Heart left ventricle (tissue), 16 donors: ENCODE results near the gene NIPAL3. TPM values are rescaled to one million over a fixed set of nuclear protein-coding genes. Genes with fewer than 3 reads are reported as not detected.
"Not testable (repeated sequence)": the region's sequence is repeated elsewhere in the genome, so short reads cannot be mapped to it uniquely, and the experiment has no call there.

ENCODE experiments used
- ATAC-seq, 4 donors: fragments of 200-7000 bp; cut with Tn5 transposase; one replicate each; pipeline ENCODE4 v1.9.1; 2020 to 2022; ENCODE audit warnings: moderate library complexity in 4 of 4, mild to moderate bottlenecking in 3 of 4, moderate number of reproducible peaks in 1 of 4
- DNase-seq, 5 donors: peaks; one replicate each; pipeline ENCODE4 v3.0.0-alpha.2; 2020
- H3K27ac ChIP-seq, 12 donors: fragments of 200-600 bp; sonication (generic) in 4 of 12; one replicate each; pipeline versions ENCODE4 v1.5.0 to v1.8.0; 2016 to 2022; ENCODE audit warnings: mild to moderate bottlenecking in 2 of 12
- H3K27me3 ChIP-seq, 9 donors: fragments of 200-600 bp; sonication (generic) in 2 of 9; one replicate each; pipeline versions ENCODE4 v1.5.1 to v1.8.0; 2016 to 2022; ENCODE audit warnings: mild to moderate bottlenecking in 3 of 9
- H3K36me3 ChIP-seq, 9 donors: fragments of 200-600 bp; sonication (generic) in 2 of 9; one replicate each; pipeline versions ENCODE4 v1.5.0 to v1.8.0; 2018 to 2022; ENCODE audit warnings: mild to moderate bottlenecking in 2 of 9
- H3K4me1 ChIP-seq, 12 donors: fragments of 200-600 bp; sonication (generic) in 4 of 12; one replicate each; pipeline versions ENCODE4 v1.5.0 to v1.8.0; 2016 to 2022; ENCODE audit warnings: mild to moderate bottlenecking in 3 of 12
- H3K4me3 ChIP-seq, 12 donors: fragments of 200-600 bp; sonication (generic) in 4 of 12; one replicate each; pipeline versions ENCODE4 v1.5.0 to v1.8.0; 2017 to 2022; ENCODE audit warnings: mild to moderate bottlenecking in 9 of 12, moderate library complexity in 4 of 12
- H3K9me3 ChIP-seq, 12 donors: fragments of 200-600 bp; sonication (generic) in 4 of 12; one replicate each; pipeline versions ENCODE4 v1.5.0 to v1.8.0; 2016 to 2022; ENCODE audit warnings: mild to moderate bottlenecking in 1 of 12
- POLR2A ChIP-seq, 2 donors: fragments of 450-650 bp; IDR thresholded peaks; one replicate each; pipeline ENCODE4 v1.6.1; 2017; ENCODE audit warnings: antibody characterized with exemption in 2 of 2, mild to moderate bottlenecking in 2 of 2, moderate library complexity in 2 of 2
- WGBS, 4 donors: extraction: QIAGEN DNeasy Blood & Tissue Kit in 2 of 4; methylation state at CpG; one replicate each; pipeline versions ENCODE4 v1.1.5 to v1.1.7; 2013 to 2018; 5-methylcytosine and 5-hydroxymethylcytosine counted together
- intact Hi-C, 10 donors: fragments of 100-400 bp; cut with DNase I; formaldehyde crosslinking; loops; one replicate each; pipeline versions ENCODE4 v1.11.1 to v1.14.2; 2022
- polyA plus RNA-seq, 2 donors: library from polyadenylated mRNA; stranded (reverse); fragments of 200-250 nt; gene quantifications; one replicate each; pipeline ENCODE4 v1.2.3, GENCODE V29; 2013
- total RNA-seq, 9 donors: library from RNA; depleted of rRNA in 2 of 9; stranded (reverse); fragments of >200 nt in 2 of 9; fragmentation: NEBNext Ultra II Directional in 3 of 9; extraction: Animal tissue kit (Norgen Biotek cat#: 25700) in 3 of 9; gene quantifications; one replicate each; pipeline versions ENCODE4 v1.1.0 to v1.2.4, GENCODE V29; 2016 to 2023
- TF ChIP-seq, protein P1 (sequence below), 12 donors: fragments of 200-600 bp; sonication (generic) in 4 of 12; IDR thresholded peaks; one replicate each; pipeline versions ENCODE4 v1.5.0 to v1.8.0; 2018 to 2022; ENCODE audit warnings: antibody characterized with exemption in 12 of 12, mild to moderate bottlenecking in 5 of 12
- donor health status: ischemic (EF 13 %, LVEDD 7.1; RV severe dilation, severe dysfunction).
- donor health status: healthy with polysubstance abuse.
- donor health status: DM: no; HTN: yes; CAD: no.
- donor health status: DM: no; HTN: no; CAD: no.
- donor health status: ischemic (EF 25% LVEDD 6.9; RV normal size, moderate dysfunction).
- donor health status: ischemic (EF 25% LVEDD 5.7; RV mildly dilated, moderate dysfunction).
- donor health status: healthy.
- donor health status: DM: yes; HTN: yes; CAD: no.
- donor health status: ischemic (EF 35%, LVEDD 5.7; RV mildly dilated, moderate dysfunction).
- donor health status: nonischemic (EF 11% LVEDD 7.7; RV severe dilation, severe dysfunction).
- donor health status: DM: yes; HTN: yes; CAD: no.
- donor health status: PGD.
- donor health status: ischemic (EF 29% LVEDD 5.4; RV normal size, mild dysfunction).
- donor health status: nonischemic (EF 23%, LVEDD 6.1; RV moderate dilation, normal function).

Gene NIPAL3
- total and polyA plus RNA-seq, 11 donors, result 9.8 to 48.3 (median 27.8) TPM

DNA sequence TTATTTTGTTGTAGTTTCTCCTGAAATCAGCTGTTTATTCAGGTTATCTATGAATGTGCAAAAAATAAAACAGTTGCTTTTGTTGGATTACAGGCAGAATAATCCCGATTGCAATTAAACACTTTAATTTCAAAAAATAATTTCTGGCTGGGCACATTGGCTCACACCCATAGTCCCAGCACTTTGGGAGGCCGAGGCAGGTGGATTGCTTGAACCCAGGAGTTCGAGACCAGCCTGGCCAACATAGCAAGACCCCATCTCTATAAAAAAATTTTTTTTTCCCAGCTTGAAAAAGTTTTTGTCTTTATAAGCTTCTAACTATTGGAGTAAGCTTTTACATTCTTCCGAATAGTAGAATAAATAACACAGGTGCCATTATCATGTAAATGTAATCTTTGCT is 102.3 kb downstream of the NIPAL3 start:
- no peak overlapping the region for H3K27ac ChIP-seq
- DNase-seq, result no peak
- no peaks in the 10 kb centered on the region for H3K4me1 ChIP-seq
- TF ChIP-seq POLR2A (IDR thresholded peaks at IDR 0.05), result no peak
- TF ChIP-seq, protein P1, sequence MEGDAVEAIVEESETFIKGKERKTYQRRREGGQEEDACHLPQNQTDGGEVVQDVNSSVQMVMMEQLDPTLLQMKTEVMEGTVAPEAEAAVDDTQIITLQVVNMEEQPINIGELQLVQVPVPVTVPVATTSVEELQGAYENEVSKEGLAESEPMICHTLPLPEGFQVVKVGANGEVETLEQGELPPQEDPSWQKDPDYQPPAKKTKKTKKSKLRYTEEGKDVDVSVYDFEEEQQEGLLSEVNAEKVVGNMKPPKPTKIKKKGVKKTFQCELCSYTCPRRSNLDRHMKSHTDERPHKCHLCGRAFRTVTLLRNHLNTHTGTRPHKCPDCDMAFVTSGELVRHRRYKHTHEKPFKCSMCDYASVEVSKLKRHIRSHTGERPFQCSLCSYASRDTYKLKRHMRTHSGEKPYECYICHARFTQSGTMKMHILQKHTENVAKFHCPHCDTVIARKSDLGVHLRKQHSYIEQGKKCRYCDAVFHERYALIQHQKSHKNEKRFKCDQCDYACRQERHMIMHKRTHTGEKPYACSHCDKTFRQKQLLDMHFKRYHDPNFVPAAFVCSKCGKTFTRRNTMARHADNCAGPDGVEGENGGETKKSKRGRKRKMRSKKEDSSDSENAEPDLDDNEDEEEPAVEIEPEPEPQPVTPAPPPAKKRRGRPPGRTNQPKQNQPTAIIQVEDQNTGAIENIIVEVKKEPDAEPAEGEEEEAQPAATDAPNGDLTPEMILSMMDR (IDR thresholded peaks at IDR 0.05), result no peak
- ATAC-seq, result no peak
- H3K27me3 ChIP-seq, result no peaks in the 10 kb centered on the region
- H3K36me3 ChIP-seq, result peaks cover 0 to 8% (median 0%) of the 10 kb centered on the region in 9 donors
- no peaks in the 10 kb centered on the region for H3K9me3 ChIP-seq
- H3K4me3 ChIP-seq, result no peak overlapping the region
- intact Hi-C loops, result no loop called here
- 80 to 98% (median 94%) methylated on average over 4 of the region's 4 CpGs for WGBS, 4 donors

DNA sequence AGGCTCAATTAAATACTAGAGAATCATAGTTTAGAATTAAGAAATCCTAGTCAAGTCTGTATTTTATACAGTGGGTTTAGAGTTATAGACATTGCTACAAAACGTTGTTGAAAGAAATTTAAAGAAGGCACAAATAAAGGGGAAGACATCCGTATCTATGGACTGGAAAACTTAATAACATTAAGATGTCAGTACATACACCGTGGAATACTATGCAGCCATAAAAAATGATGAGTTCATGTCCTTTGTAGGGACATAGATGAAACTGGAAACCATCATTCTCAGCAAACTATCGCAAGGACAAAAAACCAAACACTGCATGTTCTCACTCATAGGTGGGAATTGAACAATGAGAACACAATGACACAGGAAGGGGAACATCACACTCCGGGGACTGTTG is 104.7 kb downstream of the NIPAL3 start:
- DNase-seq, ATAC-seq, intact Hi-C loops, H3K27ac ChIP-seq, H3K9me3 ChIP-seq, H3K4me1 ChIP-seq, H3K4me3 ChIP-seq, H3K27me3 ChIP-seq: not testable (repeated sequence)
- WGBS, 4 donors, result 93 to 96% (median 95%) methylated on average over 5 of the region's 5 CpGs
- H3K36me3 ChIP-seq, result peaks cover 0 to 11% (median 0%) of the 10 kb centered on the region in 9 donors

Other genes with a start within 250 kb of the NIPAL3 start
- gene IFNLR1, start 228.5 kb upstream of the NIPAL3 start, total RNA-seq, result 1 to 10 TPM; 1.9 to 3.4 (median 2.7) TPM
- gene IFNLR1, start 228.5 kb upstream of the NIPAL3 start, polyA plus RNA-seq, result 1 to 10 TPM in 1 of 2 donors, under 1 TPM in 1; 0.99 to 1.5 TPM
- under 1 TPM in 1 of 9 donors, not detected in 8; 0.61 TPM for gene GRHL3, start 96.4 kb upstream of the NIPAL3 start, total RNA-seq
- gene GRHL3, start 96.4 kb upstream of the NIPAL3 start, polyA plus RNA-seq, result under 1 TPM in 1 of 2 donors, not detected in 1; 0.03 TPM
- 1 to 10 TPM; 3.8 to 6.9 (median 4.8) TPM for gene STPG1, start 2.0 kb upstream of the NIPAL3 start, total RNA-seq
- gene STPG1, start 2.0 kb upstream of the NIPAL3 start, polyA plus RNA-seq, result 1 to 10 TPM; 4.5 to 5.2 TPM
- 1 to 10 TPM; 4.3 to 9.7 (median 6.1) TPM for gene RCAN3, start 87.0 kb downstream of the NIPAL3 start, total RNA-seq
- gene RCAN3, start 87.0 kb downstream of the NIPAL3 start, polyA plus RNA-seq, result 1 to 10 TPM; 2.1 to 3.6 TPM
- gene NCMAP, start 140.3 kb downstream of the NIPAL3 start, total RNA-seq, result under 1 TPM in 5 of 9 donors, not detected in 4; 0.08 to 0.29 (median 0.17) TPM
- gene NCMAP, start 140.3 kb downstream of the NIPAL3 start, polyA plus RNA-seq, result under 1 TPM in 1 of 2 donors, not detected in 1; 0.19 TPM
- gene SRRM1, start 227.5 kb downstream of the NIPAL3 start, total RNA-seq, result 10 to 100 TPM; 39.3 to 97.0 (median 62.2) TPM
- gene SRRM1, start 227.5 kb downstream of the NIPAL3 start, polyA plus RNA-seq, result 10 to 100 TPM; 30.3 to 39.5 TPM